ENCODE data around the gene BCL11B.
A peak's percentile ranks its signal among the peaks of the same experiment; 100 is the strongest.

The BCL11B gene

DNA sequence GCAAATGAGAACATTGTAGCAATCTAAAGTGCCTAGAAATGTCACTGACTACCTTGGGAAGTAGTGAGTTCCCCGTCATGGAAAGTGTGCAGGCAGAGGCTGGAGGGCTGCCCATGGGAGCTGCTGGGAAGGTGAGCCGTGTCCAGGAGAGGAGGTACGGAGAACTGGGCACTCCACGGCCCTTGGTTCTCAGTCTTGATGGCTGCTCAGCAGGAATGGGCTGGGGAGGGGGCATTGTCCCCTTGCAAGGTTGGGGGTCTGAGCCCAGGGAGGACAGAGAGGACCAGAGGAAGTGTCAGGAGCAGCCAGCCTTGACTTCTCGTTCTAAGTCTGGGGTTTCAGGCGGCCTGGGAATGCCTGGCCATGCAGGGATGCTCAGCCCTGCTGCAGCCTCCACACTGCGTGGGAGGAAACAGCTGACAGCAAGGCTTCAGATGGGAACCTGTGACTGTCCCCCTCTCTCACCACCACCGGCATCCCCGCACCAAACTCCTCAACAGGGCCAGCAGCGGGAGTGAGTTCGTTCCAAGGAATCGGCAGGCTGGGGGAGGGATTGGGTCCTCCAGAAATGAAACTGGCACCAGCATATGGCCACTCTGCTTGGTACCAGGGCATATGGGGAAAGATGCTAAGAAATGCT, 140.2 kb downstream of the BCL11B start:
- no peak for DNase-seq

DNA sequence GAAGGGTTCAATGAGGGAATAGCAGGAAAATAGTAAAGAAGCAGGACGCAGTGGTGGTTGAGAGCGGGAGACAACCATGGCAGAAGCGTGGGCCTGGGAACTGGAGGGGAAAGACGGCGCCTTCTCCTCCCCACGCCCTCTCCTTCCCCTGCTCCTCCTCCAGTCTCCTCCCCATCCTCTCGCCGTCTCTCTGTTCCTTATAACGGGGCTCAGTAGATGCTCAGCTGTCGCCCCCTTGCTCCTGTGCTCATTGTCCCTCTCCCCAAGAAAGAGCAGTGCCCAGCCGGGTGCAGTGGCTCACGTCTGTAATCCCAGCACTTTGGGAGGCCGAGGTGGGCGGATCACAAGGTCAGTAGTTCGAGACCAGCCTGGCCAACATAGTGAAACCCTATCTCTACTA, 142.0 kb downstream of the BCL11B start:
- no peak for DNase-seq

DNA sequence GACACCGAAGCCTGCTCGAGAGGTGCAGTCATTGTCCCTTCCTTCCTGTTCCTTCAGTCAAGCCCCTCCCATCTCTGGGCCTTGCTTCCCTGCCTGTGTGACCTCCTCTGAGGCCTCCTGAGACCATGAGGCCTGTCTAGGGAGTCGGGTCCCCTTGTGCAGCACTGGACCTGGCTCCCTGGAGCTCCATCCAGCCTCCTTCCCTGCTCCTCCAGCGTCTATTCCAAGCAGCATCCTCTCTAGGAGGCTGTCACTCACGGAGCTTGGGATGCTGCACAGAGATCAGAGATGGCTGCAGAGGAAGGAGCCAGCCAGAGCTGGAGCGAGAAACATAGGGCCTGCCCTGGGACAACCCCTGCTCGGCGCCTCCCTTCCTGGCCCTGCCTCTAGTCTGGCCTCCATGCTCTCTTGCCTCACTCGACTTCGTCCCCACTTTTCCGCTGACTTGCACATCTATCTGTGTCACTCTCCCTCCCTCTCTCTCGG, 142.7 kb downstream of the BCL11B start:
- DNase-seq, result peak; percentile 34

DNA sequence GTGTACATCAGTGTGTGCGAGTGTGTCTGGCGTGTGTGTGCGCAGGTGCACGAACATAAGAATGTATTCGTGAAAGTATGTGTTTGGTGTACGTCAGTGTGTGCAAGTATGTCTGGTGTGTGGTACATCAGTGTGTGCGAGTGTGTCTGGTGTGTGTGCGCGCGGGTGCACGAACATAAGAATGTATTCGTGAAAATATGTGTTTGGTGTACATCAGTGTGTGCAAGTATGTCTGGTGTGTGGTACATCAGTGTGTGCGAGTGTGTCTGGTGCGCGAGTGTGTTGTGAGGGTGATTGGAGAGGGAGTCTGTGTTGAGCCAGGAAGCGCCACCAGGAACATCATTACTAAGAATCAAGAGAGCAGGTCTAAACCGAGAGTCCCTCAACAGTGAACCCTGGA, 143.8 kb downstream of the BCL11B start:
- DNase-seq, result no peak

DNA sequence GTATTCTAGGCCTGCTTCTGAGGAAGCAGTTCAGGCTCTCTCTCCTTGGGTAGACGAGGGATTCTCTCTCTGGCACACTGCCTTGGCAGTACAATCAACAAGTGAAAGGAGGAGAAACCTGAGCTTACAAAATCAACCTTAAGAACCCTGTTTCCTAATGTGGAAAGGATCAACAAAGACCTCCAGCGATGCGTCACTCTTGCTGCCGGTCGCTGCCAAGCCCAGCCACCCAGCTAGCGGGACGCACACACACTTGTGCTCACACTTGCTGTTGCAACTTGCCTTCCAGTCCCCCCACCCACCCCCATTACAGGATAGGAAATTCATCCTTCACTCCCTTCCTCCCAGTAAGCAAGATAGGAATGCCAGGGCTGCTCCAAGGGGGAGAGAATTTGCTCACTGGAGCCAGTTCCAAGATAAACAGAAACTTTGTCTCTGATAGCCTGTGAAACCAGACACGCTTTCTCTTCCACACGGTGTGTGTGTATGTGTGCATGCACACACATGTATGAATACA, 144.3 kb downstream of the BCL11B start:
- DNase-seq, result no peak

DNA sequence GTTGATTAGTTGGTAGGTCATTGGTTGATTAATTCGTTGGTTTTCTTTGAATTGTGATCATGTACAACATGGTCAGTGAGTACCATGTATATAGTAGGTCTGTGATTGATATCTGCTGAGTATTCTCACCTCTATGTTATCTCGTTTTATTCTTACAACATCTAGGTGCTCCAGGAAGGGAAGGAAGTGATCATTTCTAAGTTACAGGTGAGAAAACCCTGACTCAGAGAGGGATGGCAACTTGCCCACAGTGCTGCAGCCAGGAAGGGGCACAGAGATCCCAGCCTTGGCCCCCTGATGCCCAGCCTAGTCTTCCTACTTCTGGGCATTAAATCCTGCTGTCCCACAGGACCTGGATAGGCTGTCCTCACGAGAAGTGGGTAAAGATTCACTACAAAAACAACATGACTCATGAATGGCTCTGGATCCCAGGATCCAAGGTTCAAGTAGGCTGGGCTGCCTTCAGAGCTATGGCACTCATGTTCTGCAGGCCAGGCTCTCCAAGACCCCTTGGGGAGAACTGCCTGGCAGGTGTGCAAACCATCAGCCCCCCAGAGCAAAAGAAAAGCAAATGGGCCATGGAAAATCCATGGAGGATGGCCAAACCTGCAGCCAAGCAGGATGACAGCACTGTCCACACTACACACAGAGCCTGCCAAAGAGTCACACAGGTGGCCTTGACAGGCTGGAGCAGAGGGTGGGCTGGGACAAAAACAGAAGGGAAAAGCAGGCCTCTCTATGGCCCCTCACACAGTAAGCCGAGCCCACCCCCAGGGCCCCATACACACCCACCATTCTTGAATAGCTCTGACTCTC, 146.2 kb downstream of the BCL11B start:
- peak; percentile 41 for DNase-seq

GRCh38 chr14:99125113-99125512, 146.9 kb downstream of the BCL11B start:
- peak; percentile 23 for DNase-seq

DNA sequence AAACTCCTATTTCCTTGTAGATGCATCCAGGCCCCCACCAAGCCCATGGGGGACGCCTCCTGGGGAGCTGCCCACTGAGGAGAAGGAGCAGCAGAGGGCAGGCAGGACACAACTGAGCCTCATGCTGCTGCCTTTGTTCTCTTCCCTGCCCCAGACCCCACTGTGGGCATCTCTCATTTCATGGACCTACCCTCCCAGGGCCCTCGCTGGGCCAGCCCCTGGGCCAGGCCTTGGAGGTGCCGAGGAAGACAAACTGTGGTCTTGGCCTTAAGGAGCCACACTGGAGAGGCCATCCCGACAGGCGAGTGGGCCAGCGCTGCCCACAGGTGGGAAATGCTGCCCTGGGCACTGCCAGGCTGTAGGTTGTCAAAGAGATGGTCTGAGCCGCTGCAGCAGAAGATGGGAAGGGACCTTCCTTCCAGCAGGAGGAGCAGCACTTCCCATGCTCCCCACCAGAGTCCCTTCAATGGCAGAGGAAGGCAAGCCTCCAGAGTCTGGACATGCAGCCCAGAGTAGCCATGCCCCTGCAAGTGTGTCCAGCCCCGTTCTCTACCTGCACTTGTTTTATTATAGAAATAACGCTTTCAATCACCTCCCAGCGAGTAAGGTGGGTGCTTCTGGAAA, 147.4 kb downstream of the BCL11B start:
- peak; percentile 21 for DNase-seq

DNA sequence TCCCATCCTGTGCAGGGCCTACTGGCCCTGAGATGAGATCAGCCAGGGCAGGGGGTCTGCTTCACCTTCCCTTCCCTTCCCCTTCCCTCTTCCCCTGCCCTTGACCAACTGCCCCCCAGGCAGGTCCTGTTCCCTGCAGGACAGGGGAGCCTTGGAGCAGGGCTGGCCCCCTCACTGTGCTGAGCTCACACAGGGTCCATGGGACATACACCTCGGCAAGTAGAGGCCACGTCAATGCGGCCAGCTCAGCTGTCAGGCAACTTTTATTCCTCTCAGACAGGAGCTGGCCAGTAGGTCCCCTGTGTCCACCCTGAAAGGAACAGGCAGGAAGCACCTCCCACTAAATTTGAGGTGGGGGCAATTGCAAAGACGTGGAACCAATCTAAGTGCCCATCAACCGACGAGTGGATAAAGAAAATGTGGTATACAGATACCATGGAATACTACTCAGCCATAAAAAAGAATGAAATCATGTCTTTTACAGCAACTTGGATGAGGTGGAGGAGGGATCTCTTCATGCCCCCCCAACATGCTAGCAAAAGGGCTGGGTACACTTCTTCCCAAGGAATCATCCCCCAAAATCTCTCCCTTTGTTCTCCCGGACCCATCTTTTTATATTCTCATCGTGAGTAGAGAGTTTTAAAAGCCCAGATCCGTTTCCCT, 148.7 kb downstream of the BCL11B start:
- DNase-seq, result peak; percentile 32

DNA sequence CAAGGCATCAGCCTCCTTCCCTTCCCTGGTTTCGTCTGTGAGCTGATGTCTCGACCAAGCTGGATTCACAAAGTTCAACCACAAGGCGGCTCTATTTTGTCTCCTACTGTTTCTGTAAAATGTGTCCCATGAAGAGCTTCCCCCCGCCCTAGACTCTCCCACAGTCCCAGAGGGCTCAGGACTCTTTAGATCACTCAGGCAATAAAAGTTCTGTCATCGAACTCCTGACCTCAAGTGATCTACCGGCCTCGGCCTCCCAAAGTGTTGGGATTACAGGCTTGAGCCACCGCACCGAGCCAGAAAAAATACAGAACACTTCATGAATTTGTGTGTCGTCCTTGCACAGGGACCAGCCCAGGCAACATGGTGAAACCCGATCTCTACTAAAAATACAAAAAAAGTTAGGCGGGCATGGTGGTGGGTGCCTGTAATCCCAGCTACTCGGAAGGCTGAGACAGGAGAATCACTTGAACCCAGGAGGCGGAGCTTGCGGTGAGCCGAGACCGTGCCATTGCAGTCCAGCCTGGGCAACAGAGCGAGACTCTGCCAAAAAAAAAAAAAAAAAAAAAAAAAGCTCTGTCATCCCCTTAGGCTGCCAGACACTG, 149.4 kb downstream of the BCL11B start:
- peak; percentile 33 for DNase-seq

GRCh38 chr14:99121319-99121875, 150.6 kb downstream of the BCL11B start:
- DNase-seq, result no peak

DNA sequence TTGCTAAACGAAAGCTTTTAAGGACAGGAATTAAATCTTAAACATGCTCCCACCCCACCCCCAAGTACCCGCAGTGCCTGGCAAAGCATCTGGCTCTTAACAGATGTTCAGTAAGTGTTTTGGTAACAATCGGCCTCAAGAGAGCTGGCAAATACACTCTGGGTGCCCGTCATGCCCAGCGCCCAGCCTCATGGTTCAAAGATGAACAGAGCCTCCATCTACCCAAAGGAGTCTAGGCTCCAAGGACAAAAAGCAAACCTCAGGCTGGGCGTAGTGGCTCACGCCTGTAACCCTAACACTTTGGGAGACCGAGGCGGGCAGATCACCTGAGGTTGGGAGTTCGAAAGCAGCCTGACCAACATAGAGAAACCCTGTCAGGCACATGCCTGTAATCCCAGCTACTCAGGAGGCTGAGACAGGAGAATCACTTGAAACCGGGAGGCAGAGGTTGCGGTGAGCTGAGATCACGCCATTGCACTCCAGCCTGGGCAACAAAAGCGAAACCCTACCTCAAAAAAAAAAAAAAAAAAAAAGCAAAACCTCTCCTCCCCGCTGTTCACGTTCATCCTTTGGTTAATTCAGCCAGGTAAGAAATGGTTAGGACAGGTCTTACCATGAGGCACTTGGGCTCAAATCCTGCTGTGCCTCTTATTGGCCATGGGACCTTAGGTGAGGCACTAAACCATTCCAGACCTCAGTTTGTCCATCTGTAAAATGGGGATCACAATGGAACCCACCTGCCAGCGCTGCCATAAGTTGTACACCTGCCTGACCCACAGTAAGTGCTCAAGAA, 151.3 kb downstream of the BCL11B start:
- no peak for DNase-seq

GRCh38 chr14:99119554-99120525, 152.2 kb downstream of the BCL11B start:
- peak; percentile 40 for DNase-seq
